Stimulated activated naive B cell treated with anti-CD40 and anti-IgM and Interleukin-4, amounts not matched to agents 10 μg/mL and 1 μg/mL and 100 μg/mL, for 72 hours (primary cell): ENCODE results near the gene SOSTDC1.

Experiments used
- ATAC-seq, 2 donors: fragments of 150-1000 bp; cut with Tn5 transposase; replicated peaks; 2 replicates each; pipeline ENCODE4 v1.10.0; 2021; ENCODE audit warnings: moderate library complexity in 1 of 2
- DNase-seq: peaks from one replicate; pipeline ENCODE4 v3.0.0; 2021
- H3K27ac Mint-ChIP-seq: one replicate; pipeline ENCODE4 v1.8.0; 2022; ENCODE audit warnings: mild to moderate bottlenecking, mixed read lengths
- H3K27me3 Mint-ChIP-seq, 2 donors: one replicate each; pipeline ENCODE4 v1.8.0; 2022; ENCODE audit warnings: mixed read lengths in 2 of 2
- H3K36me3 Mint-ChIP-seq, 2 donors: one replicate each; pipeline ENCODE4 v1.8.0; 2022; ENCODE audit warnings: mixed read lengths in 2 of 2, mild to moderate bottlenecking in 1 of 2
- H3K4me1 Mint-ChIP-seq, 2 donors: one replicate each; pipeline ENCODE4 v1.8.0; 2022; ENCODE audit warnings: mixed read lengths in 2 of 2, mild to moderate bottlenecking in 1 of 2
- H3K4me3 Mint-ChIP-seq, 2 donors: one replicate each; pipeline ENCODE4 v1.8.0; 2022; ENCODE audit warnings: mild to moderate bottlenecking in 2 of 2, mixed read lengths in 2 of 2, moderate library complexity in 1 of 2
- H3K9me3 Mint-ChIP-seq, 2 donors: one replicate each; pipeline ENCODE4 v1.8.0; 2022; ENCODE audit warnings: mixed read lengths in 2 of 2, mild to moderate bottlenecking in 1 of 2

SOSTDC1 gene

GRCh38 chr7:16420329-16420648 is 45.2 kb downstream of the SOSTDC1 start:
- Mint-ChIP-seq H3K9me3 (no peaks in the 10 kb centered on the region), H3K4me1 (peaks cover 9 to 24% of the 10 kb centered on the region in 2 donors), H3K36me3 (no peaks in the 10 kb centered on the region), H3K27ac (peak overlapping the region; percentile 97), H3K27me3 (no peaks in the 10 kb centered on the region), H3K4me3 (peak overlapping the region; percentile 81 to 84)
- no peak for DNase-seq
- ATAC-seq: no peak

- H3K36me3 Mint-ChIP-seq: no peaks in the 10 kb centered on the region
- ATAC-seq: no peak
- DNase-seq: no peak
- peak overlapping the region; percentile 81 to 84 for H3K4me3 Mint-ChIP-seq
- H3K27me3 Mint-ChIP-seq: no peaks in the 10 kb centered on the region
- no peak overlapping the region for H3K27ac Mint-ChIP-seq
- H3K4me1 Mint-ChIP-seq: peaks cover 9 to 24% of the 10 kb centered on the region in 2 donors
- no peaks in the 10 kb centered on the region for H3K9me3 Mint-ChIP-seq
Measured at GRCh38 chr7:16419859-16420258, 45.7 kb downstream of the SOSTDC1 start.

GRCh38 chr7:16419126-16419525 is 46.4 kb downstream of the SOSTDC1 start:
- no peaks in the 10 kb centered on the region for H3K36me3 Mint-ChIP-seq
- DNase-seq (no peak), ATAC-seq (no peak)
- H3K27ac Mint-ChIP-seq: no peak overlapping the region
- H3K9me3 Mint-ChIP-seq: no peaks in the 10 kb centered on the region
- peaks cover 9 to 24% of the 10 kb centered on the region in 2 donors for H3K4me1 Mint-ChIP-seq
- no peaks in the 10 kb centered on the region for H3K27me3 Mint-ChIP-seq
- H3K4me3 Mint-ChIP-seq: no peak overlapping the region

- H3K9me3 Mint-ChIP-seq: no peaks in the 10 kb centered on the region
- no peaks in the 10 kb centered on the region for H3K36me3 Mint-ChIP-seq
- ATAC-seq: no peak
- no peak for DNase-seq
- peaks cover 9 to 24% of the 10 kb centered on the region in 2 donors for H3K4me1 Mint-ChIP-seq
- no peak overlapping the region for H3K27ac Mint-ChIP-seq
- H3K4me3 Mint-ChIP-seq: no peak overlapping the region
- H3K27me3 Mint-ChIP-seq: no peaks in the 10 kb centered on the region
Measured at GRCh38 chr7:16417906-16418305, 47.6 kb downstream of the SOSTDC1 start.

GRCh38 chr7:16416289-16417282 is 49.0 kb downstream of the SOSTDC1 start:
- no peaks in the 10 kb centered on the region for H3K9me3 Mint-ChIP-seq
- H3K4me3 Mint-ChIP-seq: no peak overlapping the region
- peaks cover 9 to 20% of the 10 kb centered on the region in 2 donors for H3K4me1 Mint-ChIP-seq
- ATAC-seq: no peak
- no peak for DNase-seq
- H3K27me3 Mint-ChIP-seq: no peaks in the 10 kb centered on the region
- H3K36me3 Mint-ChIP-seq: no peaks in the 10 kb centered on the region
- H3K27ac Mint-ChIP-seq: no peak overlapping the region

- no peak for DNase-seq
- H3K27me3 Mint-ChIP-seq: no peaks in the 10 kb centered on the region
- H3K27ac Mint-ChIP-seq: no peak overlapping the region
- H3K9me3 Mint-ChIP-seq: no peaks in the 10 kb centered on the region
- no peaks in the 10 kb centered on the region for H3K36me3 Mint-ChIP-seq
- ATAC-seq: no peak
- H3K4me1 Mint-ChIP-seq: peaks cover 3 to 6% of the 10 kb centered on the region in 2 donors
- no peak overlapping the region for H3K4me3 Mint-ChIP-seq
Measured at GRCh38 chr7:16412274-16413254, 53.0 kb downstream of the SOSTDC1 start.
